ENCODE measurements around the gene FOXL1.

Gene FOXL1

DNA sequence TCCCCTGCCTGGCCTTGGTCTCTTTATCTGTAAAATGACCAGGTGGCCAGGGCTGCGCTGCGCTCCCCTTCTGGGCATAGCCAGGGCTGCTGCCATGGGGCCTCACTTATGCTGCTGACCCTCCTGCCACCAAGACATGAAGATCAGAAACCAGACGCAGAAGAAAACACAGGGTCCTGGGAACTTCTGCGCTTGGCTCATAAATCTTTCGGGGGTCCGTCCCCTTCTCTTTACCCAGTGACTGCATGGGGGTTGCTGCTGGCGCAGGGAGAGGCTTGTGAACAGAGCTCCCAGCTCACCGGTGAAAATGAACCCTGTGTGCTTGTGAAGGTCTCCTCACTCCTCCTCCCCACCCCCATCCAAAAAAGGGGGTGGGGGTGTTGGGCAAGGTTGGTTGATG, 5.7 kb upstream of the FOXL1 start:
- TF ChIP-seq, protein P1, sequence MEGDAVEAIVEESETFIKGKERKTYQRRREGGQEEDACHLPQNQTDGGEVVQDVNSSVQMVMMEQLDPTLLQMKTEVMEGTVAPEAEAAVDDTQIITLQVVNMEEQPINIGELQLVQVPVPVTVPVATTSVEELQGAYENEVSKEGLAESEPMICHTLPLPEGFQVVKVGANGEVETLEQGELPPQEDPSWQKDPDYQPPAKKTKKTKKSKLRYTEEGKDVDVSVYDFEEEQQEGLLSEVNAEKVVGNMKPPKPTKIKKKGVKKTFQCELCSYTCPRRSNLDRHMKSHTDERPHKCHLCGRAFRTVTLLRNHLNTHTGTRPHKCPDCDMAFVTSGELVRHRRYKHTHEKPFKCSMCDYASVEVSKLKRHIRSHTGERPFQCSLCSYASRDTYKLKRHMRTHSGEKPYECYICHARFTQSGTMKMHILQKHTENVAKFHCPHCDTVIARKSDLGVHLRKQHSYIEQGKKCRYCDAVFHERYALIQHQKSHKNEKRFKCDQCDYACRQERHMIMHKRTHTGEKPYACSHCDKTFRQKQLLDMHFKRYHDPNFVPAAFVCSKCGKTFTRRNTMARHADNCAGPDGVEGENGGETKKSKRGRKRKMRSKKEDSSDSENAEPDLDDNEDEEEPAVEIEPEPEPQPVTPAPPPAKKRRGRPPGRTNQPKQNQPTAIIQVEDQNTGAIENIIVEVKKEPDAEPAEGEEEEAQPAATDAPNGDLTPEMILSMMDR (IDR thresholded peaks at IDR 0.05), result no peak
- Mint-ChIP-seq H3K27me3 (ENCODE audit: low read depth, poor library complexity) (peaks cover 49% of the 10 kb centered on the region), H3K9me3 (no peaks in the 10 kb centered on the region), H3K36me3 (ENCODE audit: low read depth) (peaks cover 48% of the 10 kb centered on the region), H3K4me3 (peak overlapping the region; percentile 95), H3K4me1 (peaks cover 68% of the 10 kb centered on the region), H3K27ac (peak overlapping the region; percentile 53)
- peak; percentile 51 for DNase-seq

- no peaks in the 10 kb centered on the region for H3K9me3 Mint-ChIP-seq
- peaks cover 74% of the 10 kb centered on the region for H3K4me1 Mint-ChIP-seq
- peaks cover 48% of the 10 kb centered on the region for H3K36me3 Mint-ChIP-seq (ENCODE audit: low read depth)
- peak overlapping the region; percentile 58 for H3K27ac Mint-ChIP-seq
- TF ChIP-seq, protein P1 (IDR thresholded peaks at IDR 0.05), result no peak
- H3K4me3 Mint-ChIP-seq, result peak overlapping the region; percentile 95
- no peak for DNase-seq
- H3K27me3 Mint-ChIP-seq (ENCODE audit: low read depth, poor library complexity), result peaks cover 54% of the 10 kb centered on the region
Observed at GRCh38 chr16:86573215-86573614, 5.1 kb upstream of the FOXL1 start.

DNA sequence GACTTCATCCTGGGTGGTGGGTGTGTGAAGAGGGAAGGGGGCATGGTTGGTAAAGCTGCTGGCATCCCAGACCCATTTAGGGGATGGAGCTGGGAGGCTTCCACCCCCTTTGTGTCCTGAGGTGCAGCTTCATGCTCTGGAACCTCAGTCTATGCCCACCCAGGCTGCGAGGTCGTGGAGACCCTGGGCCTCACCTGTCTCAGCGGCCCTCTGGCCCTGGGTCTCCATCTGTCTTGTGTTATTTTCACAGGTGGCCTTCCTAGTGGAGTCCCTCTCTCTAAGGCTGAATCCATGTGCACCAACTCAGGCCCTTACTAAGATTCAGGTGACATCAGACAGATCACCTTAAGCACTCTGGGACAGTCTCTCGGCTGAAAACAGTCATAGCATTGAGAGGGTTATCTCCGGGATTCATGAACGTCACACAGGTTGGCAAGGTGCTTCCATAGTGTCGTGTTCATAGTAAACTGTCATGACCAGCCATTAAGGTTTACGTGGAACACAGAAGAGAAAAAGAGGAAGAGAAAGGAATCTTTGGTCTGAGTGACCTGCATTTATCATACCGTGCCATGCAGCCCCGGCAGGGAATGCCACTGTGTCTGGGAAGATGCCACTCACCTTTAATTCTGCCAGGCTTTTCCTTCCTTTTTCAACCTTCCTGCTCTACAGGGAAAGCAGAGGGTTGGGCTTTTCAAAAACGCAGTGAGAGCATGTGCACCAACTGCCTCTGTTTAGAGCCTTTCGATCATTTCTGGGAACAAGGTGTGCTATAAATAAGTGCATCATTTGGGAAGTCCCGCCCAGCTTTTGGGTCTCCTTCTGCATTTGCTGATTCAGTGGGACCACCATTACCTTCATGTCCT, 4.5 kb upstream of the FOXL1 start:
- DNase-seq, result no peak
- H3K27ac Mint-ChIP-seq, result peak overlapping the region; percentile 70
- peaks cover 44% of the 10 kb centered on the region for H3K36me3 Mint-ChIP-seq (ENCODE audit: low read depth)
- H3K27me3 Mint-ChIP-seq (ENCODE audit: low read depth, poor library complexity), result peaks cover 52% of the 10 kb centered on the region
- peaks cover 81% of the 10 kb centered on the region for H3K4me1 Mint-ChIP-seq
- TF ChIP-seq, protein P1 (IDR thresholded peaks at IDR 0.05), result no peak
- no peaks in the 10 kb centered on the region for H3K9me3 Mint-ChIP-seq
- H3K4me3 Mint-ChIP-seq, result peak overlapping the region; percentile 95

DNA sequence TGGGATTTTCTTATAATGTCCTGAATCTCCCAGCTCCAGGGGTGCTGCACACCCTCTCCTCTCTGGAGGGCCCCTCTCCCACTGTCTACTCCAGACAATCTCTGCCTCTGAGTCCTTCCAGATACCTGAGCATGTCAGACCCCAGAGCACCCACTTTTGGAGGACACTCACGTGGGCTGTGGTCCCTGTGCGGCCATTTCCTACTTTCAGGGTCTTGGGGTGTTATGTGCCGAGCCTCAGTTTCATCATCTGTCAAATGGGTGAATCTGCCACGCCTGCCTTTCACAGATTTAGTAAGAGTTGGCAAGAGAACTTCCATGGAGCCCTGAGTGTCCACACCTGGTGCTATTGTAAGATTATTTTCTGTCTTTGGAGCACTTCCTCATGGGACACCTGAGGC, 3.7 kb upstream of the FOXL1 start:
- Mint-ChIP-seq H3K27ac (no peak overlapping the region), H3K27me3 (ENCODE audit: low read depth, poor library complexity) (peaks cover 48% of the 10 kb centered on the region), H3K4me3 (peak overlapping the region; percentile 96), H3K4me1 (peaks cover 85% of the 10 kb centered on the region), H3K9me3 (no peaks in the 10 kb centered on the region), H3K36me3 (ENCODE audit: low read depth) (peaks cover 36% of the 10 kb centered on the region)
- TF ChIP-seq, protein P1 (IDR thresholded peaks at IDR 0.05), result no peak
- DNase-seq, result no peak

- no peaks in the 10 kb centered on the region for H3K9me3 Mint-ChIP-seq
- peaks cover 48% of the 10 kb centered on the region for H3K27me3 Mint-ChIP-seq (ENCODE audit: low read depth, poor library complexity)
- peaks cover 31% of the 10 kb centered on the region for H3K36me3 Mint-ChIP-seq (ENCODE audit: low read depth)
- peak overlapping the region; percentile 96 for H3K4me3 Mint-ChIP-seq
- no peak for DNase-seq
- TF ChIP-seq, protein P1 (IDR thresholded peaks at IDR 0.05), result no peak
- H3K27ac Mint-ChIP-seq, result no peak overlapping the region
- peaks cover 90% of the 10 kb centered on the region for H3K4me1 Mint-ChIP-seq
Observed at GRCh38 chr16:86575095-86575685, 3.2 kb upstream of the FOXL1 start.

Data from nephron progenitor cell (in vitro differentiated cells).